Nephron progenitor cell (in vitro differentiated cells): ENCODE results near the gene PCP2.

Experiments used
- DNase-seq: peaks from one replicate; pipeline ENCODE4 v3.0.0; 2021
- H3K27ac Mint-ChIP-seq: 2 replicates; pipeline ENCODE4 v1.8.0; 2021; ENCODE audit warnings: mild to moderate bottlenecking, moderate library complexity, mixed read lengths
- H3K27me3 Mint-ChIP-seq: 2 replicates; pipeline ENCODE4 v1.8.0; 2021; ENCODE audit warnings: mild to moderate bottlenecking, low read depth, mixed read lengths; ENCODE audit not compliant: poor library complexity
- H3K36me3 Mint-ChIP-seq: 2 replicates; pipeline ENCODE4 v1.8.0; 2021; ENCODE audit warnings: low read depth, mixed read lengths
- H3K4me1 Mint-ChIP-seq: 2 replicates; pipeline ENCODE4 v1.8.0; 2021; ENCODE audit warnings: mixed read lengths
- H3K4me3 Mint-ChIP-seq: 2 replicates; pipeline ENCODE4 v1.8.0; 2021; ENCODE audit warnings: mild to moderate bottlenecking, moderate library complexity, mixed read lengths
- H3K9me3 Mint-ChIP-seq: 2 replicates; pipeline ENCODE4 v1.8.0; 2021; ENCODE audit warnings: mild to moderate bottlenecking, moderate library complexity, mixed read lengths
- TF ChIP-seq, protein P1 (sequence below): fragments of 200-600 bp; sonication (generic); IDR thresholded peaks from 2 replicates; pipeline ENCODE4 v1.5.0; 2021; ENCODE audit warnings: antibody characterized with exemption

PCP2 gene

DNA sequence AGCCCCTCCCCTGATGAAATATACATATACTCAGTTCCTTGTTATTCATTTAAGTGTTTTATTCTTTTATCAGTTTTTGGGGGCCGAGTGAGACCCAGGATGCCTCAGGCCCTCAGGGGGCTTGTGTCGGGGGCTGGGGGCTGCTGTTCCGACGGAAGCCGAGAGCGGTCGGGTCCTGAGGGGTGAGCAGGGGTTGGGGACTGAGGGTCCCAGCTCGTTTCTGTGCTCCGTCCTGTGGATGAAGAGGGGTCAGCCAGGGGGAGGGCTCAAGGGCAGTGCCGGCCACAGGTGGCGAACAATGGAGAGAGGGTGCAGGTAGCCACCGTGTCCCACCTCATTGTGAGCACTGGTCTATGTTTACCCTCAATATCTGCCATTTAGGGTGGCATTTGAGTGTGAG, 1.9 kb downstream of the PCP2 start:
- peaks cover 5% of the 10 kb centered on the region for H3K36me3 Mint-ChIP-seq
- no peaks in the 10 kb centered on the region for H3K9me3 Mint-ChIP-seq
- TF ChIP-seq, protein P1, sequence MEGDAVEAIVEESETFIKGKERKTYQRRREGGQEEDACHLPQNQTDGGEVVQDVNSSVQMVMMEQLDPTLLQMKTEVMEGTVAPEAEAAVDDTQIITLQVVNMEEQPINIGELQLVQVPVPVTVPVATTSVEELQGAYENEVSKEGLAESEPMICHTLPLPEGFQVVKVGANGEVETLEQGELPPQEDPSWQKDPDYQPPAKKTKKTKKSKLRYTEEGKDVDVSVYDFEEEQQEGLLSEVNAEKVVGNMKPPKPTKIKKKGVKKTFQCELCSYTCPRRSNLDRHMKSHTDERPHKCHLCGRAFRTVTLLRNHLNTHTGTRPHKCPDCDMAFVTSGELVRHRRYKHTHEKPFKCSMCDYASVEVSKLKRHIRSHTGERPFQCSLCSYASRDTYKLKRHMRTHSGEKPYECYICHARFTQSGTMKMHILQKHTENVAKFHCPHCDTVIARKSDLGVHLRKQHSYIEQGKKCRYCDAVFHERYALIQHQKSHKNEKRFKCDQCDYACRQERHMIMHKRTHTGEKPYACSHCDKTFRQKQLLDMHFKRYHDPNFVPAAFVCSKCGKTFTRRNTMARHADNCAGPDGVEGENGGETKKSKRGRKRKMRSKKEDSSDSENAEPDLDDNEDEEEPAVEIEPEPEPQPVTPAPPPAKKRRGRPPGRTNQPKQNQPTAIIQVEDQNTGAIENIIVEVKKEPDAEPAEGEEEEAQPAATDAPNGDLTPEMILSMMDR: no peak
- peaks cover 17% of the 10 kb centered on the region for H3K27me3 Mint-ChIP-seq
- H3K4me1 Mint-ChIP-seq: peaks cover 45% of the 10 kb centered on the region
- DNase-seq: no peak
- H3K4me3 Mint-ChIP-seq: peak overlapping the region; percentile 44
- H3K27ac Mint-ChIP-seq: no peak overlapping the region

DNA sequence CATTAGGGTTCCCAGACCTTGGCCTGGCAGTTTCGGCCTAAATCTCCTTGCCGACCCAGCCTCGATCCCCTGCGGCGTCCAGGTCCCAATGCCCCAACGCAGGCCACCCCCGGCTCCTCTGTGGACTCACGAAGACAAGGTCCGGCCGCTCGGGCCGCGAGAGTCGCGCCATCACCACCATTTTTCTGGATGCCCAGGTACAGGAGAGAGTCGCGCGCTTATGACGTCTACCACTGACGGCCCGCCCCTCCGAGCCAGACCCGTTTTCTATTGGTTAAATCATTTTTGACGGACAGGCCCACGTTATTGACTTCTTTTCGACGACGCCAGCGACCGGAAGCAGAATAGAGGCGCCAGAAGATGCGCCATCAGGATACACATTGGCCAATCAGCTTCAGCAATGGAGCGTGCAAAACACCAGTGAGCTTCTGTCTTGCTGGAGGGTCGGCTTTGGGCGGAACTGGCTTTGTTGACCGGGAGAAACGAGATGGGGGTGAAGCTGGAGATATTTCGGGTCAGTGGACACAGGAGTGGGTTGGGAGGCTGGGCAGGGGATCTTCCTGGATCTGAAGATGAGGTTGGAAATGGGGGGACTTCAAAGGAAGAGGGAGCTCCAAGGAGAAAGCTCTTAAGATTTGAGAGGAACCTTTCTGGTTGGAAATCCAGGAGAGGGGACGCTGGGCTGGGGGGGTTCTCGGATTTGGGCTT, 4.0 kb downstream of the PCP2 start, which contains the start of the genes PET100 and XAB2:
Gene PET100, plus strand, starts transcription at position 447 of the 708 bp plus-strand sequence. Its CDS starts 41 bp downstream, at position 488.
Gene XAB2, minus strand, starts transcription at position 199 of the 708 bp plus-strand sequence. Its CDS starts 18 bp downstream, at position 181.
- TF ChIP-seq, protein P1: no peak
- H3K36me3 Mint-ChIP-seq: peaks cover 6% of the 10 kb centered on the region
- peak within 1 kb of the TSS; percentile 99 for H3K27ac Mint-ChIP-seq
- H3K4me1 Mint-ChIP-seq: peaks cover 35% of the 10 kb centered on the region
- no peaks in the 10 kb centered on the region for H3K27me3 Mint-ChIP-seq
- peak; percentile 89 for DNase-seq
- peak within 1 kb of the TSS; percentile 99 for H3K4me3 Mint-ChIP-seq
- no peaks in the 10 kb centered on the region for H3K9me3 Mint-ChIP-seq

DNA sequence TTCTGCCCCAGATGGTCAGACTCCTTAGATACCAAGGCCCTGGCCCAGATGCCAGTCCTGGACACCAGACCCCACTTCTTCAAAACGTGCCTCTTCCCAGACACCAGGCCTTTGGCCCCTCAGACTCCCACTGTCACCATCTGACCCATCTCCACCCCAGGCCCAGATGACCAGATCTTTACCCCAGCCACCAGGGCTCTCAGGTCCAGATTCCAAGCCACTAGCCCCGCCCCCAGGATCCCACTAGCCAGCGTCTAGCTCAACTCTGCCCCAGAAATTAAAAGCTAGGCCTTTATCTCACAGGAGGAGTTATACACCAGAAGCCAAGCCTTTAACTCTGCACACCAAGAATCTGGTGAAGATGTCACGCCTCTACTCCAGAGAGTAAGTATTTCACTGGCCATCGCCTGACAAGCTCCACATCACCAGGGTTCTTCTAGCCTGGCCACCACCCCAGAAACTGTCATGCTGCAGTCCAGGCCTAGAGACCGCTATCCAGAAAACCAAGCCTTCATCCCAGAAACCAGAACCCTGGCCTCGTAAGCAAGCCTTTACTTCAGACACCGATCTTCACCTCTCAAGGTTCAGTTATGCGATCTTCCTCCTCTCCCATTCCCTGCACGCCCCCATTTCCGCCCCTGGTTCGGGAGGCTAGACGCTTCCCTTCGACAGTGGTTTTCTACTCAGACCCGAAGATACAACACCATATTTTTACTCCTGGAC, 4.8 kb downstream of the PCP2 start:
- DNase-seq: peak; percentile 46
- Mint-ChIP-seq H3K27ac (peak overlapping the region; percentile 99), H3K36me3 (peaks cover 6% of the 10 kb centered on the region), H3K4me1 (peaks cover 35% of the 10 kb centered on the region), H3K4me3 (peak overlapping the region; percentile 99), H3K9me3 (no peaks in the 10 kb centered on the region), H3K27me3 (no peaks in the 10 kb centered on the region)
- TF ChIP-seq, protein P1: no peak

DNA sequence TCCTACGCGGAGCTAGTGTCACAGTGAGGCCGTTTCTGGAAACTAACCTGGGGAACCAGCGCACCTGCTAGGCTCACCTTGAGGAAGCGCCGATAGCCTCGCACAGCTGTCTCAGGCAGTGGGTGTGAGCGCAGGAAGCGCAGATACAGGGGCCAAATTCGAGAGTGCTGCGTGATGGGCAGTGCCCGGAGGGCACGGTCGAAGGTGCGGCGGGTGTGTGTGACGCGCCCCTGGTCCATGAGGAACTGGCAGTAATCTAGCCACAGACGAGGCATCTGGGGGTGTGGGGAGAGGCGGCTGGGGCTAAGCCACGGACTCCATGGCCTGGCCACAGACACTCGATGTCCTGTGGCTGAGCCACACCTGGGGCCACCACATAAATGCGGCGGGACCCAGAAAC, 6.4 kb downstream of the PCP2 start:
- peaks cover 35% of the 10 kb centered on the region for H3K4me1 Mint-ChIP-seq
- TF ChIP-seq, protein P1: no peak
- no peaks in the 10 kb centered on the region for H3K27me3 Mint-ChIP-seq
- DNase-seq: no peak
- H3K9me3 Mint-ChIP-seq: no peaks in the 10 kb centered on the region
- no peak overlapping the region for H3K27ac Mint-ChIP-seq
- peaks cover 12% of the 10 kb centered on the region for H3K36me3 Mint-ChIP-seq
- peak overlapping the region; percentile 99 for H3K4me3 Mint-ChIP-seq

DNA sequence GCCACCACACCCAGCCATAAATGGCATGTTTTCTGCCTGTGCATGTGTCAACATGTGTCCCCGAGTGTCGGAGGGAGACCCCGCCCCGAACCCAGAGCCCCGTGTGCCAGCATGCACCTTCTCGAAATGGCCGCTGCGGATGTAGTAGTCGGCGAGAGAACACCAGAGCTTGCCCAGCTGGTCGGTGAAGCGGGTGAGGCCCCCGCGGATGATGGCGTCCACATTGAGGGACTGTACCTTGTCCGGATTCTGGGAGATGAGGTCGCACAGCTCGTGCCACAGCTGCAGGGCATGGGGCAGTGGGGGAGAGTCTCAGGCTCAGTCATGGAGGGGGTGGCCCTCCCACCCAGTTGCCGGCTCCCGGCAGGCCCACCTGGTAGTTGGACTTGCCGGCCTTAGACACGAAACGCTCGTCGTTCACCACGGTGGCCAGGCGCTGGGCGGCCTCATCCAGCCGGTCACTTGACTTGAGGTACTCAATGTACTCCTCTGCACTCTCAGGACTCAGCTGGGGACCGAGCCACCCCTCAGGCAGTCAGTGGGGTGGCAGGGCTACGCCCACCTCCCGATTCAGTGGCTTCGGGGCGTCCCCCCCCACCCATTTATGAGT, 7.7 kb downstream of the PCP2 start:
- TF ChIP-seq, protein P1: no peak
- DNase-seq: no peak
- Mint-ChIP-seq H3K27ac (no peak overlapping the region), H3K4me1 (peaks cover 33% of the 10 kb centered on the region), H3K4me3 (no peak overlapping the region), H3K27me3 (no peaks in the 10 kb centered on the region), H3K36me3 (peaks cover 18% of the 10 kb centered on the region), H3K9me3 (no peaks in the 10 kb centered on the region)
